ENCODE results near the gene DTHD1.

DNA sequence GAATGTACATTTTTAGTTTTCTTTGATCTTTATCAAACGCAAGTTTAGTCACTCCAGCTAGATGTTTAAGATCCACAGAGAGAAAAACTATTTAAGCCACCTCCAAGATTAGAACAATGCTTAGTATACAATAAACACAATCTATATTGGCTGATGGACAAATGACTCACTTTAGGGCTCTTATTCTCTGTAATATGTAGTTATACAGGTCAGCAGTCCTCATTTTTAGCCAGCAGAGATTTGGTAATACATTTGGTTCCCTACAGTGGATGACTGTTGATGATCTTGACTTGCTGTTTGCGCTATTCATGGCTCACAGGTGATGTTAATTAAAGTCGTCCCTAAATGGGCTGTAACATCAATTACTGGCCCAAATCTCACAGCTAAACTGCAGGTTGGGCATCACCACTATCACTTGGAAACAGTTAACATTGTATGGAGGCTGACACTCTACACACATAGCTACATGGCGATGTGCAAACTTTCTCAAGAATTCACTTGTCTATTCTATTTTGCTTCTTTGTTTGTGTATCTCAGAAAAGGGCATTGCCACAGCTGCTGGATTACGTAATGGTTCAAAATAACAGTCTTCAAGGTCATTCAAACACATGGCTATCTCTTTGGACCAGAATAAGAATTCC is 11.8 kb upstream of the DTHD1 start:
- TF ChIP-seq POLR2AphosphoS5 (IDR thresholded peaks at IDR 0.05) (no peak), POLR2A (IDR thresholded peaks at IDR 0.05) (no peak)
- TF ChIP-seq, protein P1, sequence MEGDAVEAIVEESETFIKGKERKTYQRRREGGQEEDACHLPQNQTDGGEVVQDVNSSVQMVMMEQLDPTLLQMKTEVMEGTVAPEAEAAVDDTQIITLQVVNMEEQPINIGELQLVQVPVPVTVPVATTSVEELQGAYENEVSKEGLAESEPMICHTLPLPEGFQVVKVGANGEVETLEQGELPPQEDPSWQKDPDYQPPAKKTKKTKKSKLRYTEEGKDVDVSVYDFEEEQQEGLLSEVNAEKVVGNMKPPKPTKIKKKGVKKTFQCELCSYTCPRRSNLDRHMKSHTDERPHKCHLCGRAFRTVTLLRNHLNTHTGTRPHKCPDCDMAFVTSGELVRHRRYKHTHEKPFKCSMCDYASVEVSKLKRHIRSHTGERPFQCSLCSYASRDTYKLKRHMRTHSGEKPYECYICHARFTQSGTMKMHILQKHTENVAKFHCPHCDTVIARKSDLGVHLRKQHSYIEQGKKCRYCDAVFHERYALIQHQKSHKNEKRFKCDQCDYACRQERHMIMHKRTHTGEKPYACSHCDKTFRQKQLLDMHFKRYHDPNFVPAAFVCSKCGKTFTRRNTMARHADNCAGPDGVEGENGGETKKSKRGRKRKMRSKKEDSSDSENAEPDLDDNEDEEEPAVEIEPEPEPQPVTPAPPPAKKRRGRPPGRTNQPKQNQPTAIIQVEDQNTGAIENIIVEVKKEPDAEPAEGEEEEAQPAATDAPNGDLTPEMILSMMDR (IDR thresholded peaks at IDR 0.05) = no peak
